ENCODE results near the gene SARDH. TPM values are rescaled to one million over a fixed set of nuclear protein-coding genes. Genes with fewer than 3 reads are reported as not detected.
"Not testable (repeated sequence)": the region's sequence is repeated elsewhere in the genome, so short reads cannot be mapped to it uniquely, and the experiment has no call there.

SARDH gene
- polyA plus RNA-seq, 1 donor (not counting 4 experiments of a cell fraction or from before 2014, with no cell fraction given), result 0.03 TPM

GRCh38 chr9:133747309-133747708 lies 9.2 kb upstream of the SARDH start:
- Histone ChIP-seq H3K4me1 (ENCODE audit: control insufficient read depth, extremely low read depth, insufficient read depth, low read length) (no peaks in the 10 kb centered on the region), H3K27ac (ENCODE audit: control insufficient read depth, insufficient read depth, low read length) (no peak overlapping the region), H3K27me3 (ENCODE audit: control insufficient read depth, extremely low read depth, insufficient read depth, low read length) (no peaks in the 10 kb centered on the region), H3K4me2 (ENCODE audit: control insufficient read depth, extremely low read depth, insufficient read depth, low read depth, low read length) (no peak overlapping the region), H2AFZ (ENCODE audit: control insufficient read depth, low read length) (no peak overlapping the region), H3K9me1 (ENCODE audit: control insufficient read depth, extremely low read depth, insufficient read depth, low read length) (no peaks in the 10 kb centered on the region), H3K9ac (ENCODE audit: control insufficient read depth, extremely low read depth, insufficient read depth, low read length) (no peak overlapping the region), H3K4me3 (ENCODE audit: control insufficient read depth in 2 of 3, extremely low read depth in 1 of 3, insufficient read depth in 2 of 3, low read depth in 1 of 3, low read length in 3 of 3) (no peak overlapping the region), H3K36me3 (ENCODE audit: control insufficient read depth in 2 of 2, extremely low read depth in 1 of 2, insufficient read depth in 2 of 2, low read length in 2 of 2) (no peaks in the 10 kb centered on the region), H4K20me1 (ENCODE audit: control insufficient read depth, extremely low read depth, insufficient read depth, low read length) (no peaks in the 10 kb centered on the region), H3K9me3 (ENCODE audit: control insufficient read depth, low read depth, low read length) (no peaks in the 10 kb centered on the region), H3K79me2 (ENCODE audit: control insufficient read depth, insufficient read depth, low read length) (no peaks in the 10 kb centered on the region)
- DNase-seq (ENCODE audit: low read depth, low spot score), result no peak
- TF ChIP-seq EZH2 (IDR thresholded peaks at IDR 0.05; ENCODE audit: low read length), result no peak
- no peak for TF ChIP-seq CTCF (optimal IDR thresholded peaks at IDR 0.05 in 1 of 3, IDR thresholded peaks at IDR 0.05 in 1 of 3, conservative IDR thresholded peaks at IDR 0.05 in 1 of 3; ENCODE audit: extremely low read depth in 1 of 3, insufficient read depth in 2 of 3, low read length in 3 of 3)
- no peak for FAIRE-seq
- dilution Hi-C loops (cut with MboI; ENCODE audit: extremely low pct_ligation_motif_present, low sequenced_read_pairs), result no loop called here

- H3K36me3 ChIP-seq (ENCODE audit: control insufficient read depth in 2 of 2, extremely low read depth in 1 of 2, insufficient read depth in 2 of 2, low read length in 2 of 2); dilution Hi-C loops (cut with MboI; ENCODE audit: extremely low pct_ligation_motif_present, low sequenced_read_pairs); H3K9me1 ChIP-seq (ENCODE audit: control insufficient read depth, extremely low read depth, insufficient read depth, low read length); H3K4me2 ChIP-seq (ENCODE audit: control insufficient read depth, extremely low read depth, insufficient read depth, low read depth, low read length); H4K20me1 ChIP-seq (ENCODE audit: control insufficient read depth, extremely low read depth, insufficient read depth, low read length); H3K4me3 ChIP-seq (ENCODE audit: control insufficient read depth in 2 of 3, extremely low read depth in 1 of 3, insufficient read depth in 2 of 3, low read depth in 1 of 3, low read length in 3 of 3); H3K9me3 ChIP-seq (ENCODE audit: control insufficient read depth, low read depth, low read length); H3K27ac ChIP-seq (ENCODE audit: control insufficient read depth, insufficient read depth, low read length); H3K79me2 ChIP-seq (ENCODE audit: control insufficient read depth, insufficient read depth, low read length); DNase-seq (ENCODE audit: low read depth, low spot score); FAIRE-seq; H3K27me3 ChIP-seq (ENCODE audit: control insufficient read depth, extremely low read depth, insufficient read depth, low read length); H2AFZ ChIP-seq (ENCODE audit: control insufficient read depth, low read length); H3K4me1 ChIP-seq (ENCODE audit: control insufficient read depth, extremely low read depth, insufficient read depth, low read length); H3K9ac ChIP-seq (ENCODE audit: control insufficient read depth, extremely low read depth, insufficient read depth, low read length): not testable (repeated sequence)
These were observed 6.4 kb upstream of the SARDH start for GRCh38 chr9:133744528-133744927.

- dilution Hi-C loops (cut with MboI; ENCODE audit: extremely low pct_ligation_motif_present, low sequenced_read_pairs), result no loop called here
- Histone ChIP-seq H3K4me3 (ENCODE audit: control insufficient read depth in 2 of 3, extremely low read depth in 1 of 3, insufficient read depth in 2 of 3, low read depth in 1 of 3, low read length in 3 of 3) (no peak overlapping the region), H3K4me1 (ENCODE audit: control insufficient read depth, extremely low read depth, insufficient read depth, low read length) (no peaks in the 10 kb centered on the region), H3K9ac (ENCODE audit: control insufficient read depth, extremely low read depth, insufficient read depth, low read length) (no peak overlapping the region), H3K36me3 (ENCODE audit: control insufficient read depth in 2 of 2, extremely low read depth in 1 of 2, insufficient read depth in 2 of 2, low read length in 2 of 2) (no peaks in the 10 kb centered on the region), H3K27me3 (ENCODE audit: control insufficient read depth, extremely low read depth, insufficient read depth, low read length) (peaks cover 4% of the 10 kb centered on the region), H3K9me3 (ENCODE audit: control insufficient read depth, low read depth, low read length) (no peaks in the 10 kb centered on the region), H3K4me2 (ENCODE audit: control insufficient read depth, extremely low read depth, insufficient read depth, low read depth, low read length) (no peak overlapping the region), H4K20me1 (ENCODE audit: control insufficient read depth, extremely low read depth, insufficient read depth, low read length) (no peaks in the 10 kb centered on the region), H3K9me1 (ENCODE audit: control insufficient read depth, extremely low read depth, insufficient read depth, low read length) (no peaks in the 10 kb centered on the region), H3K27ac (ENCODE audit: control insufficient read depth, insufficient read depth, low read length) (no peak overlapping the region), H2AFZ (ENCODE audit: control insufficient read depth, low read length) (no peak overlapping the region), H3K79me2 (ENCODE audit: control insufficient read depth, insufficient read depth, low read length) (no peaks in the 10 kb centered on the region)
- TF ChIP-seq EZH2 (IDR thresholded peaks at IDR 0.05; ENCODE audit: low read length) (no peak), CTCF (optimal IDR thresholded peaks at IDR 0.05 in 1 of 3, IDR thresholded peaks at IDR 0.05 in 1 of 3, conservative IDR thresholded peaks at IDR 0.05 in 1 of 3; ENCODE audit: extremely low read depth in 1 of 3, insufficient read depth in 2 of 3, low read length in 3 of 3) (peak; percentile 98 to 99 (median 98))
- DNase-seq (ENCODE audit: low read depth, low spot score) (peak; percentile 15), FAIRE-seq (peak; percentile 73)
These were observed 4.8 kb upstream of the SARDH start for GRCh38 chr9:133742849-133743444.

Data from keratinocyte (primary cell).